OCI-LY7 (cell line): ENCODE data around the gene SLC5A12.

ENCODE experiments used
- EZH2phosphoT487 ChIP-seq: fragments of 200-600 bp; sonication (generic); IDR thresholded peaks from 2 replicates; pipeline ENCODE4 v1.6.1; 2018; ENCODE audit warnings: low read depth, borderline replicate concordance, mild to moderate bottlenecking, mixed run types, antibody characterized with exemption, low read length, moderate library complexity, mixed read lengths
- TF ChIP-seq, protein P1 (sequence below): fragments of 200-600 bp; sonication (generic); conservative IDR thresholded peaks from 2 replicates; pipeline ENCODE4 v1.5.1; 2014; ENCODE audit warnings: mild to moderate bottlenecking, antibody characterized with exemption, low read length, moderate library complexity, mixed read lengths

- TF ChIP-seq, protein P1, sequence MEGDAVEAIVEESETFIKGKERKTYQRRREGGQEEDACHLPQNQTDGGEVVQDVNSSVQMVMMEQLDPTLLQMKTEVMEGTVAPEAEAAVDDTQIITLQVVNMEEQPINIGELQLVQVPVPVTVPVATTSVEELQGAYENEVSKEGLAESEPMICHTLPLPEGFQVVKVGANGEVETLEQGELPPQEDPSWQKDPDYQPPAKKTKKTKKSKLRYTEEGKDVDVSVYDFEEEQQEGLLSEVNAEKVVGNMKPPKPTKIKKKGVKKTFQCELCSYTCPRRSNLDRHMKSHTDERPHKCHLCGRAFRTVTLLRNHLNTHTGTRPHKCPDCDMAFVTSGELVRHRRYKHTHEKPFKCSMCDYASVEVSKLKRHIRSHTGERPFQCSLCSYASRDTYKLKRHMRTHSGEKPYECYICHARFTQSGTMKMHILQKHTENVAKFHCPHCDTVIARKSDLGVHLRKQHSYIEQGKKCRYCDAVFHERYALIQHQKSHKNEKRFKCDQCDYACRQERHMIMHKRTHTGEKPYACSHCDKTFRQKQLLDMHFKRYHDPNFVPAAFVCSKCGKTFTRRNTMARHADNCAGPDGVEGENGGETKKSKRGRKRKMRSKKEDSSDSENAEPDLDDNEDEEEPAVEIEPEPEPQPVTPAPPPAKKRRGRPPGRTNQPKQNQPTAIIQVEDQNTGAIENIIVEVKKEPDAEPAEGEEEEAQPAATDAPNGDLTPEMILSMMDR: no peak
- no peak for TF ChIP-seq EZH2phosphoT487
These were observed 40.2 kb upstream of the SLC5A12 start for GRCh38 chr11:26762089-26762488.
